OCI-LY7 (cell line): ENCODE results near the gene TSR3. TPM values are rescaled to one million over a fixed set of nuclear protein-coding genes. Genes with fewer than 3 reads are reported as not detected.

Source experiments
- BruUV-seq: library from RNA; stranded (reverse); fragments of 400-500 nt; replicated peaks from 2 replicates; lab custom pipeline; 2021; lab: Mats Ljungman, UMichigan
- CTCF ChIA-PET: fragments of 300-600 bp; sonication (Branson Sonifier 250); formaldehyde crosslinking; loops from one replicate; lab custom pipeline; 2022; ENCODE audit warnings: antibody characterized with exemption; ENCODE audit not compliant: unreplicated experiment; lab: Charles Lee
- POLR2A ChIA-PET: fragments of 300-600 bp; sonication (Branson Sonifier 250); formaldehyde crosslinking; loops from one replicate; lab custom pipeline; 2022; ENCODE audit warnings: antibody characterized with exemption; lab: Charles Lee
- DNase-seq: peaks from one replicate; pipeline ENCODE4 v3.0.0-alpha.2; 2015; ENCODE audit warnings: low spot score
- H2AFZ ChIP-seq: fragments of 200-600 bp; sonication (generic), shearing (Covaris generic); 2 replicates; pipeline ENCODE4 v1.6.1; 2014; ENCODE audit warnings: mild to moderate bottlenecking, antibody characterized with exemption, low read length, moderate library complexity
- H3K27ac ChIP-seq: fragments of 200-600 bp; sonication (generic); 2 replicates; pipeline ENCODE4 v1.5.1; 2014; ENCODE audit warnings: mixed run types, low read depth, mild to moderate bottlenecking, moderate library complexity, low read length, inconsistent platforms; ENCODE audit not compliant: poor library complexity, severe bottlenecking
- H3K36me3 ChIP-seq: fragments of 200-600 bp; sonication (generic); 2 replicates; pipeline ENCODE4 v1.6.1; 2014; ENCODE audit warnings: mild to moderate bottlenecking, antibody characterized with exemption, low read length, moderate library complexity, mixed read lengths; ENCODE audit not compliant: insufficient read depth
- H3K4me1 ChIP-seq: fragments of 200-600 bp; sonication (generic); 2 replicates; pipeline ENCODE4 v1.5.1; 2014; ENCODE audit warnings: mild to moderate bottlenecking, low read length; ENCODE audit not compliant: insufficient read depth, poor library complexity, severe bottlenecking
- H3K4me2 ChIP-seq: fragments of 200-600 bp; sonication (generic); 2 replicates; pipeline ENCODE4 v1.6.1; 2014; ENCODE audit warnings: mild to moderate bottlenecking, low read length
- H3K4me3 ChIP-seq: fragments of 200-600 bp; sonication (generic); 2 replicates; pipeline ENCODE4 v1.5.1; 2014; ENCODE audit warnings: mild to moderate bottlenecking, low read depth, low read length; ENCODE audit not compliant: poor library complexity, severe bottlenecking
- H3K79me2 ChIP-seq: fragments of 200-600 bp; sonication (generic); 2 replicates; pipeline ENCODE4 v1.6.1; 2016; ENCODE audit warnings: low read depth, mild to moderate bottlenecking, low read length, moderate library complexity, mixed read lengths; ENCODE audit not compliant: insufficient read depth
- H3K9me2 ChIP-seq: fragments of 200-600 bp; sonication (generic); 2 replicates; pipeline ENCODE4 v1.6.1; 2016; ENCODE audit warnings: mild to moderate bottlenecking, low read length, mixed read lengths; ENCODE audit not compliant: insufficient read depth
- H3K9me3 ChIP-seq: fragments of 200-600 bp; sonication (generic); 2 replicates; pipeline ENCODE4 v1.6.1; 2014; ENCODE audit warnings: mild to moderate bottlenecking, mixed run types, low read length, mixed read lengths
- H4K20me1 ChIP-seq: fragments of 200-600 bp; sonication (generic); 2 replicates; pipeline ENCODE4 v1.6.1; 2014; ENCODE audit warnings: mild to moderate bottlenecking, antibody characterized with exemption, low read length, moderate library complexity, mixed read lengths; ENCODE audit not compliant: insufficient read depth
- EZH2phosphoT487 ChIP-seq: fragments of 200-600 bp; sonication (generic); IDR thresholded peaks from 2 replicates; pipeline ENCODE4 v1.6.1; 2018; ENCODE audit warnings: low read depth, borderline replicate concordance, mild to moderate bottlenecking, mixed run types, antibody characterized with exemption, low read length, moderate library complexity, mixed read lengths
- intact Hi-C: fragments of 100-400 bp; cut with micrococcal nuclease; formaldehyde crosslinking; loops from one replicate; pipeline ENCODE4 v1.10.0; 2022; ENCODE audit not compliant: unreplicated experiment
- total RNA-seq, 2 experiments: library from RNA; depleted of rRNA in 1 of 2; stranded (reverse); fragments of >200 nt in 1 of 2; shearing (Covaris generic) in 1 of 2; gene quantifications; 2 replicates each; pipeline ENCODE4 v1.2.3, GENCODE V29; 2014 to 2022
- TF ChIP-seq, protein P1 (sequence below): fragments of 200-600 bp; sonication (generic); conservative IDR thresholded peaks from 2 replicates; pipeline ENCODE4 v1.5.1; 2014; ENCODE audit warnings: mild to moderate bottlenecking, antibody characterized with exemption, low read length, moderate library complexity, mixed read lengths

The TSR3 gene
- total RNA-seq, 2 experiments from 2014 or later, result 47.2 to 75.8 TPM

DNA sequence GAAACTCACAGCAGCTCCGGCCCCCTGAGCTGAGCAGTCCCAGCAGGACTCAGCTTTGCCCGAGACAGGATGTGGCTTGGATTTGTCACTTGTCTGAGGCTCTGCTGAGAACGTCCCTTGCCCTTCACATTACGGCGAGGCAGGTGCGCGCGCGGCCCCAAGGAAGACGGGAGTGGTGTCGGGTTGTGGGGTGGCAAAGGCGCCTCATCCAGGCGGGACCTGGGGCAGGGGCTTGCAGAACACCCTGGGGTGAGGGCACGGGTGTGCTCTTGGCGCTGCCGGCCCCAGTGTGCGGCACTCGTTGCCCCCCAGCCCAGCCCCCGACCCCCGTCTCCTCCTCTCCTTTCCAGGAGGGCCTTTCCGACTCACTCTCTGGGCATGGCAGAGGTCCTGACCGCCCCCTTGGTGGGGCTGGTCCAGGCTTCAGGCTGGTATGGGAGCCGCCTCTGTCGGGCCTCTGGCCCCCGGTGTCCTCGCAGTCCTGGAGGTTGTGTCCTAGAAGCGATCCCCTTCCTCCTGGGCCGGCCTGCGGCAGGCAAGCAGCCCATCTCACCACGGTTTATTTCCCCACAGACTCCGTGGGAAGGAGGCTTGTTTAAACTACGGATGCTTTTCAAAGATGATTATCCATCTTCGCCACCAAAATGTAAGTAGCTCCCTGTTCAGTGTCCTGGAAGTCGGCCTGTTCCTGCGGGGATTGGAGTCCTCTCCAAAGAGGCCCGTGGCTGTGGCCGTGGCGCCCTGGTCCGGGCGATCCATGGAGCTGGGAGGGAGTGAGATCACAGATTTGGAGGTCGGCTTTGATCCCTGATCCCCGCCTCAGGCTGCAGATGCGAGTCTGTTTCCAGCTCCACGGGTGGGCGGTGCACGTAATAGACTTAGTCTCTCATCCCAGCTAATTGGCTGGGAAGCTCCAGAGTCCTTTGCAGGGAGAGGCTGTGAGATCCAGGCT lies 36.3 kb downstream of the TSR3 start:
- no TSS peak for BruUV-seq
- Histone ChIP-seq H3K36me3 (peaks cover 99% of the 10 kb centered on the region), H4K20me1 (peaks cover 22% of the 10 kb centered on the region; the same call in 1 of the 2 replicates), H3K27ac (no peak overlapping the region), H3K79me2 (peaks cover 58% of the 10 kb centered on the region), H2AFZ (no peak overlapping the region), H3K9me3 (no peaks in the 10 kb centered on the region), H3K4me2 (no peak overlapping the region), H3K4me1 (peaks cover 14% of the 10 kb centered on the region), H3K9me2 (no peaks in the 10 kb centered on the region), H3K4me3 (no peak overlapping the region)
- intact Hi-C loops, result no loop called here
- TF ChIP-seq, protein P1, sequence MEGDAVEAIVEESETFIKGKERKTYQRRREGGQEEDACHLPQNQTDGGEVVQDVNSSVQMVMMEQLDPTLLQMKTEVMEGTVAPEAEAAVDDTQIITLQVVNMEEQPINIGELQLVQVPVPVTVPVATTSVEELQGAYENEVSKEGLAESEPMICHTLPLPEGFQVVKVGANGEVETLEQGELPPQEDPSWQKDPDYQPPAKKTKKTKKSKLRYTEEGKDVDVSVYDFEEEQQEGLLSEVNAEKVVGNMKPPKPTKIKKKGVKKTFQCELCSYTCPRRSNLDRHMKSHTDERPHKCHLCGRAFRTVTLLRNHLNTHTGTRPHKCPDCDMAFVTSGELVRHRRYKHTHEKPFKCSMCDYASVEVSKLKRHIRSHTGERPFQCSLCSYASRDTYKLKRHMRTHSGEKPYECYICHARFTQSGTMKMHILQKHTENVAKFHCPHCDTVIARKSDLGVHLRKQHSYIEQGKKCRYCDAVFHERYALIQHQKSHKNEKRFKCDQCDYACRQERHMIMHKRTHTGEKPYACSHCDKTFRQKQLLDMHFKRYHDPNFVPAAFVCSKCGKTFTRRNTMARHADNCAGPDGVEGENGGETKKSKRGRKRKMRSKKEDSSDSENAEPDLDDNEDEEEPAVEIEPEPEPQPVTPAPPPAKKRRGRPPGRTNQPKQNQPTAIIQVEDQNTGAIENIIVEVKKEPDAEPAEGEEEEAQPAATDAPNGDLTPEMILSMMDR, result no peak
- TF ChIP-seq EZH2phosphoT487, result no peak
- DNase-seq, result no peak
- ChIA-PET CTCF (interaction anchor here (0.7 kb wide), 1 partner anchor 47 kb away, joined by 3 read pairs; no protein-coding TSS in a partner anchor), POLR2A (no interaction called here)

- Histone ChIP-seq H3K36me3 (peaks cover 95% of the 10 kb centered on the region), H3K79me2 (peaks cover 63% of the 10 kb centered on the region), H3K27ac (no peak overlapping the region), H3K9me2 (no peaks in the 10 kb centered on the region), H3K4me3 (no peak overlapping the region), H4K20me1 (peaks cover 26% of the 10 kb centered on the region; the same call in 1 of the 2 replicates), H3K4me1 (peaks cover 14% of the 10 kb centered on the region), H3K9me3 (no peaks in the 10 kb centered on the region), H3K4me2 (no peak overlapping the region), H2AFZ (no peak overlapping the region)
- TF ChIP-seq, protein P1, result no peak
- no peak for TF ChIP-seq EZH2phosphoT487
- DNase-seq, result no peak
- ChIA-PET CTCF (no interaction called here), POLR2A (no interaction called here)
- intact Hi-C loops, result no loop called here
- no TSS peak for BruUV-seq
These were observed 37.1 kb downstream of the TSR3 start for GRCh38 chr16:1314399-1315068.
